22Rv1 (cell line): ENCODE data around the gene ADIPOR2.
"Not testable (repeated sequence)": the region's sequence is repeated elsewhere in the genome, so short reads cannot be mapped to it uniquely, and the experiment has no call there.

Experiments
- ZFX ChIP-seq: fragments of 450-650 bp; IDR thresholded peaks from 2 replicates; pipeline ENCODE4 v1.6.1; 2017; ENCODE audit warnings: antibody characterized with exemption, borderline replicate concordance
- TF ChIP-seq, protein P1 (sequence below): fragments of 450-650 bp; IDR thresholded peaks from 2 replicates; pipeline ENCODE4 v1.5.1; 2017; ENCODE audit warnings: mild to moderate bottlenecking

DNA sequence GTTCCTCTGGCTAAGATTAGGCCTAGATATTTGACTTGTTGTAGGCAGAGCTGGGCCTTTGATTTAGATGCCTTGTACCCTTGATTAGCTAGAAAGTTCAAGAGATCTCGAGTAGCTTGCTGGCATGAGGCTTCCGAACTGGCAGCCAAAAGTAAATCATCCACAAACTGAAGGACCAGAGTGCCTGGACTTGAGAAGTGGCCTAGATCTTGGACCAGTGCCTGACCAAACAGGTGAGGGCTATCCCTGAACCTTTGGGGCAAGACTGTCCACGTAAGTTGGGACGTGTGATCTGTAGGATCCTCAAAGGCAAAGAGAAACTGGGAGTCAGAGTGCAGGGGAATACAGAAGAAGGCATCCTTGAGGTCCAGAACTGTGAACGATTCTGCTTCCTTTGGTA, 22.0 kb downstream of the ADIPOR2 start:
- TF ChIP-seq, protein P1, sequence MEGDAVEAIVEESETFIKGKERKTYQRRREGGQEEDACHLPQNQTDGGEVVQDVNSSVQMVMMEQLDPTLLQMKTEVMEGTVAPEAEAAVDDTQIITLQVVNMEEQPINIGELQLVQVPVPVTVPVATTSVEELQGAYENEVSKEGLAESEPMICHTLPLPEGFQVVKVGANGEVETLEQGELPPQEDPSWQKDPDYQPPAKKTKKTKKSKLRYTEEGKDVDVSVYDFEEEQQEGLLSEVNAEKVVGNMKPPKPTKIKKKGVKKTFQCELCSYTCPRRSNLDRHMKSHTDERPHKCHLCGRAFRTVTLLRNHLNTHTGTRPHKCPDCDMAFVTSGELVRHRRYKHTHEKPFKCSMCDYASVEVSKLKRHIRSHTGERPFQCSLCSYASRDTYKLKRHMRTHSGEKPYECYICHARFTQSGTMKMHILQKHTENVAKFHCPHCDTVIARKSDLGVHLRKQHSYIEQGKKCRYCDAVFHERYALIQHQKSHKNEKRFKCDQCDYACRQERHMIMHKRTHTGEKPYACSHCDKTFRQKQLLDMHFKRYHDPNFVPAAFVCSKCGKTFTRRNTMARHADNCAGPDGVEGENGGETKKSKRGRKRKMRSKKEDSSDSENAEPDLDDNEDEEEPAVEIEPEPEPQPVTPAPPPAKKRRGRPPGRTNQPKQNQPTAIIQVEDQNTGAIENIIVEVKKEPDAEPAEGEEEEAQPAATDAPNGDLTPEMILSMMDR, result not testable (repeated sequence)
- not testable (repeated sequence) for TF ChIP-seq ZFX
